Measurements from ENCODE around the gene LDB2. TPM values are rescaled to one million over a fixed set of nuclear protein-coding genes. Genes with fewer than 3 reads are reported as not detected.

LDB2 gene
- polyA plus RNA-seq, 3 donors, result not detected

DNA sequence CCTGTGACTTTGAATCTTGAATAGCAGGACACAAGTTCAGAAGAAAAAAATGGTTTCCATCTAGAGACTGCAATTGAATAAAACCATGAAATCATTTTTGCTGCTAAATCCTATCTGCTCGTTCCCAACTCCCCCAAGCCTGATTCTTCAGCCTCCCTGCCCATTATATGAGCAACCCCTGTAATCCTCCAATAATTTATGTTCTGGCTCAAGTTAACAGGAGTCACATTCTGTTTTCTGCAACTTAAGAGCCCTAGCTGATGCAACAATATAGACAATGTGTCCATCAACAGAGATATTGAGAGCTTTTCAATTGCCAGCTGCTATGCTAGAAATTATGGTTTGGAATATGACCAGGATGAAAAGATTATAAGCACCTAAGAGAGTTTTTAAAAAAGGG lies 84.1 kb downstream of the LDB2 start:
- Histone ChIP-seq H3K27me3 (ENCODE audit: control insufficient read depth in 2 of 2, insufficient read depth in 2 of 2, low read length in 2 of 2) (no peaks in the 10 kb centered on the region), H2AFZ (ENCODE audit: insufficient read depth, low read depth, low read length, poor library complexity, severe bottlenecking) (no peak overlapping the region), H3K36me3 (replicated peaks in 1 of 2; ENCODE audit: control insufficient read depth in 1 of 2, insufficient read depth in 2 of 2, low read length in 2 of 2) (no peaks in the 10 kb centered on the region), H3K27ac (ENCODE audit: low read depth in 1 of 2, low read length in 2 of 2) (no peak overlapping the region), H4K20me1 (ENCODE audit: insufficient read depth, low read length) (no peaks in the 10 kb centered on the region), H3K79me2 (ENCODE audit: insufficient read depth, low read length) (no peaks in the 10 kb centered on the region), H3K9ac (ENCODE audit: insufficient read depth, low read length, poor library complexity, severe bottlenecking) (no peak overlapping the region), H3K4me3 (replicated peaks in 1 of 3; ENCODE audit: low read depth in 2 of 3, low read length in 3 of 3) (no peak overlapping the region), H3K4me2 (replicated peaks; ENCODE audit: extremely low read depth, low read length, poor library complexity, severe bottlenecking) (no peak overlapping the region), H3K4me1 (ENCODE audit: control insufficient read depth in 1 of 2, insufficient read depth in 2 of 2, low read length in 2 of 2) (no peaks in the 10 kb centered on the region), H3K9me3 (replicated peaks in 1 of 2; ENCODE audit: control insufficient read depth in 1 of 2, insufficient read depth in 1 of 2, low read length in 2 of 2) (no peaks in the 10 kb centered on the region)
- 75% methylated on average over 1 of the region's 1 CpG for WGBS (ENCODE audit: insufficient coverage)
- TF ChIP-seq, protein P1, sequence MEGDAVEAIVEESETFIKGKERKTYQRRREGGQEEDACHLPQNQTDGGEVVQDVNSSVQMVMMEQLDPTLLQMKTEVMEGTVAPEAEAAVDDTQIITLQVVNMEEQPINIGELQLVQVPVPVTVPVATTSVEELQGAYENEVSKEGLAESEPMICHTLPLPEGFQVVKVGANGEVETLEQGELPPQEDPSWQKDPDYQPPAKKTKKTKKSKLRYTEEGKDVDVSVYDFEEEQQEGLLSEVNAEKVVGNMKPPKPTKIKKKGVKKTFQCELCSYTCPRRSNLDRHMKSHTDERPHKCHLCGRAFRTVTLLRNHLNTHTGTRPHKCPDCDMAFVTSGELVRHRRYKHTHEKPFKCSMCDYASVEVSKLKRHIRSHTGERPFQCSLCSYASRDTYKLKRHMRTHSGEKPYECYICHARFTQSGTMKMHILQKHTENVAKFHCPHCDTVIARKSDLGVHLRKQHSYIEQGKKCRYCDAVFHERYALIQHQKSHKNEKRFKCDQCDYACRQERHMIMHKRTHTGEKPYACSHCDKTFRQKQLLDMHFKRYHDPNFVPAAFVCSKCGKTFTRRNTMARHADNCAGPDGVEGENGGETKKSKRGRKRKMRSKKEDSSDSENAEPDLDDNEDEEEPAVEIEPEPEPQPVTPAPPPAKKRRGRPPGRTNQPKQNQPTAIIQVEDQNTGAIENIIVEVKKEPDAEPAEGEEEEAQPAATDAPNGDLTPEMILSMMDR (IDR thresholded peaks at IDR 0.05), result no peak
- Mint-ChIP-seq H3K27me3 (ENCODE audit: low read depth in 3 of 3) (peaks cover 0 to 3% (median 2%) of the 10 kb centered on the region in 3 donors), H3K27ac (no peak overlapping the region), H3K4me3 (no peak overlapping the region), H3K36me3 (no peaks in the 10 kb centered on the region), H3K9me3 (peaks cover 0 to 5% (median 0%) of the 10 kb centered on the region in 7 donors), H3K4me1 (no peaks in the 10 kb centered on the region)
- DNase-seq, result no peak
- intact Hi-C loops (cut with micrococcal nuclease), result no loop called here

DNA sequence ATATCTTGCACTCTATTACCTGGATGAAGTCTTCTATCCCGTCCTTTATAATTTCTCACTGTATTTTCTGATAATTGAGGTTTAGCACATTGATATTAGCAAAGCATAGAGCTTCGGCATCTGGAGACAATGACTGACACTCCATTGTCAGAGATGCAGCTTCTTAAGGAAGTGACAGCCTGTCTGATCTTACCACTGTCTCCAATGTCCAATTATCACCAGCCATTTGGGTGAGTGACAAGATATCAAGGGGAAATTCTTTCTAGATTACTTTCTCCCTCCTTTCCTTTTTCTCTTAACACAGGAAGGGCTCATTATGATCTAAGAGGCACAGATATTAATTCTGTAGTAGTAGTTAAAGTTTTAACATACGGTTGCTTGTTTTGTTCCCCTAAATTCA lies 86.4 kb downstream of the LDB2 start:
- TF ChIP-seq, protein P1 (IDR thresholded peaks at IDR 0.05), result no peak
- Mint-ChIP-seq H3K4me1 (no peaks in the 10 kb centered on the region), H3K27me3 (ENCODE audit: low read depth in 3 of 3) (peaks cover 0 to 5% (median 2%) of the 10 kb centered on the region in 3 donors), H3K27ac (no peak overlapping the region), H3K36me3 (no peaks in the 10 kb centered on the region), H3K4me3 (no peak overlapping the region), H3K9me3 (peaks cover 0 to 5% (median 0%) of the 10 kb centered on the region in 7 donors)
- Histone ChIP-seq H3K9me3 (replicated peaks in 1 of 2; ENCODE audit: control insufficient read depth in 1 of 2, insufficient read depth in 1 of 2, low read length in 2 of 2) (no peaks in the 10 kb centered on the region), H3K9ac (ENCODE audit: insufficient read depth, low read length, poor library complexity, severe bottlenecking) (no peak overlapping the region), H3K4me3 (replicated peaks in 1 of 3; ENCODE audit: low read depth in 2 of 3, low read length in 3 of 3) (no peak overlapping the region), H3K4me2 (replicated peaks; ENCODE audit: extremely low read depth, low read length, poor library complexity, severe bottlenecking) (no peak overlapping the region), H3K36me3 (replicated peaks in 1 of 2; ENCODE audit: control insufficient read depth in 1 of 2, insufficient read depth in 2 of 2, low read length in 2 of 2) (no peaks in the 10 kb centered on the region), H2AFZ (ENCODE audit: insufficient read depth, low read depth, low read length, poor library complexity, severe bottlenecking) (no peak overlapping the region), H3K27ac (ENCODE audit: low read depth in 1 of 2, low read length in 2 of 2) (no peak overlapping the region), H3K27me3 (ENCODE audit: control insufficient read depth in 2 of 2, insufficient read depth in 2 of 2, low read length in 2 of 2) (no peaks in the 10 kb centered on the region), H3K4me1 (ENCODE audit: control insufficient read depth in 1 of 2, insufficient read depth in 2 of 2, low read length in 2 of 2) (no peaks in the 10 kb centered on the region), H4K20me1 (ENCODE audit: insufficient read depth, low read length) (no peaks in the 10 kb centered on the region), H3K79me2 (ENCODE audit: insufficient read depth, low read length) (no peaks in the 10 kb centered on the region)
- WGBS (ENCODE audit: insufficient coverage), result no CpG with 5 or more reads among the region's 3 CpGs
- intact Hi-C loops (cut with micrococcal nuclease), result no loop called here
- DNase-seq, result no peak

All from CD14-positive monocyte (primary cell).